K562 (cell line): Measurements from ENCODE around the gene FBXO8. TPM values are rescaled to one million over a fixed set of nuclear protein-coding genes. Genes with fewer than 3 reads are reported as not detected.

Experiments used
- ELK3 ChIP-seq: fragments of 450-650 bp; formaldehyde crosslinking; IDR thresholded peaks from 2 replicates; pipeline ENCODE4 v1.4.0; 2020; ENCODE audit warnings: mild to moderate bottlenecking
- MXI1 ChIP-seq: IDR thresholded peaks from 2 replicates; pipeline ENCODE4 v1.6.1; 2011; ENCODE audit warnings: low read depth, mild to moderate bottlenecking, improper control_type of control experiment, low read length
- NRF1 ChIP-seq, 2 experiments: fragments of 450-650 bp; IDR thresholded peaks in 1 of 2; conservative IDR thresholded peaks in 1 of 2; 2 replicates each; pipeline ENCODE4 v1.6.1; 2014; ENCODE audit warnings: mild to moderate bottlenecking in 2 of 2
- PKNOX1 ChIP-seq: fragments of 450-650 bp; IDR thresholded peaks from 2 replicates; pipeline ENCODE4 v1.6.1; 2016
- RERE ChIP-seq: sonication (generic); formaldehyde crosslinking; IDR thresholded peaks from 2 replicates; pipeline ENCODE4 v1.8.0; 2023; ENCODE audit warnings: missing genetic modification reagents, mild to moderate bottlenecking, borderline replicate concordance
- SMARCE1 ChIP-seq: fragments of 450-650 bp; IDR thresholded peaks from 2 replicates; pipeline ENCODE4 v1.7.1; 2016; ENCODE audit warnings: mild to moderate bottlenecking
- TBP ChIP-seq: optimal IDR thresholded peaks from 2 replicates; pipeline ENCODE3; 2011; ENCODE audit warnings: low read depth, low read length, improper control_type of control experiment
- XRCC5 ChIP-seq: fragments of 200-400 bp; formaldehyde crosslinking; IDR thresholded peaks from 2 replicates; pipeline ENCODE4 v1.6.1; 2017; ENCODE audit warnings: low read depth, mild to moderate bottlenecking, low read length
- ZNF407 ChIP-seq: fragments of 450-650 bp; IDR thresholded peaks from 2 replicates; pipeline ENCODE4 v1.6.1; 2016; ENCODE audit warnings: low read depth
- ZNF511 ChIP-seq: sonication (generic); formaldehyde crosslinking; IDR thresholded peaks from 2 replicates; pipeline ENCODE4 v1.8.0; 2022; ENCODE audit warnings: mild to moderate bottlenecking, missing genetic modification reagents
- ZZZ3 ChIP-seq: fragments of 450-650 bp; IDR thresholded peaks from 2 replicates; pipeline ENCODE4 v1.6.1; 2016; ENCODE audit warnings: antibody characterized with exemption, mild to moderate bottlenecking, moderate library complexity
- polyA plus RNA-seq, 8 experiments: library from polyadenylated mRNA; depleted of rRNA in 4 of 8; stranded (reverse) in 5 of 8; unstranded in 3 of 8; fragments of >200 nt; fragmentation: Nextera tagmentation in 2 of 8; fragmentation: Illumina TruSeq in 1 of 8; extraction: Ambion mirVana in 2 of 8; extraction: Trizol in 1 of 8; gene quantifications; 2 replicates each; pipeline versions ENCODE4 v1.2.1 to v1.2.3, GENCODE V29; 2011 to 2014; ENCODE audit warnings: inconsistent platforms in 1 of 8, missing spikeins in 1 of 8
- total RNA-seq, 7 experiments: library from RNA; depleted of rRNA in 6 of 7; stranded (reverse); fragments of >200 nt in 6 of 7; fragmentation: Illumina TruSeq in 2 of 7; extraction: Trizol in 2 of 7; gene quantifications; 2 replicates each; pipeline versions ENCODE4 v1.2.1 to v1.2.3, GENCODE V29; 2011 to 2021; ENCODE audit warnings: low replicate concordance in 1 of 7

Gene FBXO8
- total and polyA plus RNA-seq, 9 of the 15 experiments (the other 6 are each of a cell fraction or from before 2014, with no cell fraction given) = 12.9 to 27.1 (median 14.8) TPM

GRCh38 chr4:174281182-174281737, 2.2 kb downstream of the FBXO8 start (continued):
- TF ChIP-seq RERE (CRISPR knock-in tag) = no peak
- no peak for TF ChIP-seq PKNOX1
- no peak for TF ChIP-seq SMARCE1
- no peak for TF ChIP-seq ZNF511 (CRISPR knock-in tag)
- no peak for TF ChIP-seq ZZZ3
- no peak for TF ChIP-seq ZNF407
- no peak for TF ChIP-seq TBP
- no peak for TF ChIP-seq NRF1 (conservative IDR thresholded peaks at IDR 0.05 in 1 of 2, IDR thresholded peaks at IDR 0.05 in 1 of 2)
- no peak for TF ChIP-seq XRCC5
- TF ChIP-seq MXI1 = no peak
- TF ChIP-seq ELK3 (CRISPR knock-in tag) = no peak
